Stomach (tissue), 4 donors: Measurements from ENCODE around the gene B3GLCT.

Source experiments
- POLR2AphosphoS5 ChIP-seq, 3 donors: sonication (generic); formaldehyde crosslinking; IDR thresholded peaks; one replicate each; pipeline ENCODE4 v1.6.1; 2016; ENCODE audit warnings: antibody characterized with exemption in 3 of 3
- TF ChIP-seq, protein P1 (sequence below), 7 experiments: fragments of 450-650 bp in 4 of 7; fragments of 200-600 bp in 3 of 7; sonication (generic) in 3 of 7; IDR thresholded peaks; one replicate each; pipeline ENCODE4 v1.5.1; 2016 to 2019; ENCODE audit warnings: antibody characterized with exemption in 7 of 7, control low read depth in 2 of 7, mild to moderate bottlenecking in 1 of 7

DNA sequence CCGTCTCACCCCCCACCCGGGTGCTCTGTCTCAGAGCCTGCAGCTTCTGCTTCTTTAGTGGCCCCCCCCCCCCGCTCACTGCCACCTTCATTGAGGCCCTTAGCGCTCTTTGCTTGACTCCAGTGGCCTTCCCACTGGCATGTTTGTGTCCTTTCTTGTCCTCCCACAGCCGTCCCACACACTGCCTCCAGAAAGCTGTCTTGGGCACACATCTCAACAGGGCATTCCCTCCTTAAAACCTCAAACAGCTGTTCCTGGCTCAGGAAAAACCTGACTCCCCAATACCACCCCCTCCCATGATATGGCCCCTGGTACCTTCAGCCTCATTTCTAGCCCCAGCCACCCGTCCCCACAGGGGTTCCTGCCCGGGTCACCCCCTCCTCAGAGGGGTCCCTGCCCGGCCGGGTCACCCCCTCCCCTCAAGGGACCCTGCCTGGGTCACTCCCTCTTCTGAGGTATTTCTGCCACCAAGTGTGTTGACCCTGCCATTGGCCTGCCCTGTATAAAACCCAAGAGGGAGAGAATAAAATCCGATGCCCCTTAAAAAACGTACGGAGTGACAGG lies 8.9 kb downstream of the B3GLCT start:
- no peak for TF ChIP-seq POLR2AphosphoS5 (IDR thresholded peaks at IDR 0.05)
- TF ChIP-seq, protein P1, sequence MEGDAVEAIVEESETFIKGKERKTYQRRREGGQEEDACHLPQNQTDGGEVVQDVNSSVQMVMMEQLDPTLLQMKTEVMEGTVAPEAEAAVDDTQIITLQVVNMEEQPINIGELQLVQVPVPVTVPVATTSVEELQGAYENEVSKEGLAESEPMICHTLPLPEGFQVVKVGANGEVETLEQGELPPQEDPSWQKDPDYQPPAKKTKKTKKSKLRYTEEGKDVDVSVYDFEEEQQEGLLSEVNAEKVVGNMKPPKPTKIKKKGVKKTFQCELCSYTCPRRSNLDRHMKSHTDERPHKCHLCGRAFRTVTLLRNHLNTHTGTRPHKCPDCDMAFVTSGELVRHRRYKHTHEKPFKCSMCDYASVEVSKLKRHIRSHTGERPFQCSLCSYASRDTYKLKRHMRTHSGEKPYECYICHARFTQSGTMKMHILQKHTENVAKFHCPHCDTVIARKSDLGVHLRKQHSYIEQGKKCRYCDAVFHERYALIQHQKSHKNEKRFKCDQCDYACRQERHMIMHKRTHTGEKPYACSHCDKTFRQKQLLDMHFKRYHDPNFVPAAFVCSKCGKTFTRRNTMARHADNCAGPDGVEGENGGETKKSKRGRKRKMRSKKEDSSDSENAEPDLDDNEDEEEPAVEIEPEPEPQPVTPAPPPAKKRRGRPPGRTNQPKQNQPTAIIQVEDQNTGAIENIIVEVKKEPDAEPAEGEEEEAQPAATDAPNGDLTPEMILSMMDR (IDR thresholded peaks at IDR 0.05): no peak
